ENCODE results near the gene PRR33. TPM values are rescaled to one million over a fixed set of nuclear protein-coding genes. Genes with fewer than 3 reads are reported as not detected.

The PRR33 gene
- total RNA-seq, 1 experiment from 2014 or later = not detected

DNA sequence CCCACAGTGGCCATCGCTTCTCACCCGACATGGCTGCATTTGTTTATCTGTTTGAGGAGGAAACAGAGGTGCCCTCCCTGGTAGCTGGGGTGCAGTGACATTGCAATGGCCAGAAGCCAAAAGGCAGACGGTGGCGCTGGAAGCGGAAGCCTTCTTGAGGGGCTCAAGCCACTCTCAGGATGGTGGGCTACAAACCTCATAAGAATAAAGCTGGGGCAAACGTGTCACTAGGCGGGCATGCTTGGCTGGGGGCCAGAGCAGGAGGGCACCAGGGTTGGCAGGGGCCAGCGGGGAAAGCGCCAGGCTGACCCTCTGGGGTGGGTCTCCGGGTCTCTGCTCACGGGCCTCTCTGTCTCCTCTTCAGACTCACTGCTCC, 40.4 kb upstream of the PRR33 start:
- no peaks in the 10 kb centered on the region for H3K36me3 ChIP-seq (ENCODE audit: control insufficient read depth, insufficient read depth, low read length)
- no peaks in the 10 kb centered on the region for H3K9me3 ChIP-seq (ENCODE audit: control insufficient read depth, insufficient read depth, low read depth, low read length)
- ATAC-seq (no peak), DNase-seq (ENCODE audit: low read depth, low spot score) (no peak)
- BruUV-seq (replicated peaks) = no TSS peak
- ChIA-PET CTCF (interaction anchor here (0.7 kb wide), 2 partner anchors 65 to 271 kb away, joined by 6 to 7 read pairs; no protein-coding TSS in a partner anchor), POLR2A (no interaction called here)
- no peaks in the 10 kb centered on the region for H3K27me3 ChIP-seq (ENCODE audit: control insufficient read depth, insufficient read depth, low read length)
- TF ChIP-seq POLR2AphosphoS5 (IDR thresholded peaks at IDR 0.05; ENCODE audit: low read depth, low read length) (no peak), SIN3A (IDR thresholded peaks at IDR 0.05; ENCODE audit: borderline replicate concordance, insufficient read depth, low read depth, low read length) (no peak)
- TF ChIP-seq, protein P1, sequence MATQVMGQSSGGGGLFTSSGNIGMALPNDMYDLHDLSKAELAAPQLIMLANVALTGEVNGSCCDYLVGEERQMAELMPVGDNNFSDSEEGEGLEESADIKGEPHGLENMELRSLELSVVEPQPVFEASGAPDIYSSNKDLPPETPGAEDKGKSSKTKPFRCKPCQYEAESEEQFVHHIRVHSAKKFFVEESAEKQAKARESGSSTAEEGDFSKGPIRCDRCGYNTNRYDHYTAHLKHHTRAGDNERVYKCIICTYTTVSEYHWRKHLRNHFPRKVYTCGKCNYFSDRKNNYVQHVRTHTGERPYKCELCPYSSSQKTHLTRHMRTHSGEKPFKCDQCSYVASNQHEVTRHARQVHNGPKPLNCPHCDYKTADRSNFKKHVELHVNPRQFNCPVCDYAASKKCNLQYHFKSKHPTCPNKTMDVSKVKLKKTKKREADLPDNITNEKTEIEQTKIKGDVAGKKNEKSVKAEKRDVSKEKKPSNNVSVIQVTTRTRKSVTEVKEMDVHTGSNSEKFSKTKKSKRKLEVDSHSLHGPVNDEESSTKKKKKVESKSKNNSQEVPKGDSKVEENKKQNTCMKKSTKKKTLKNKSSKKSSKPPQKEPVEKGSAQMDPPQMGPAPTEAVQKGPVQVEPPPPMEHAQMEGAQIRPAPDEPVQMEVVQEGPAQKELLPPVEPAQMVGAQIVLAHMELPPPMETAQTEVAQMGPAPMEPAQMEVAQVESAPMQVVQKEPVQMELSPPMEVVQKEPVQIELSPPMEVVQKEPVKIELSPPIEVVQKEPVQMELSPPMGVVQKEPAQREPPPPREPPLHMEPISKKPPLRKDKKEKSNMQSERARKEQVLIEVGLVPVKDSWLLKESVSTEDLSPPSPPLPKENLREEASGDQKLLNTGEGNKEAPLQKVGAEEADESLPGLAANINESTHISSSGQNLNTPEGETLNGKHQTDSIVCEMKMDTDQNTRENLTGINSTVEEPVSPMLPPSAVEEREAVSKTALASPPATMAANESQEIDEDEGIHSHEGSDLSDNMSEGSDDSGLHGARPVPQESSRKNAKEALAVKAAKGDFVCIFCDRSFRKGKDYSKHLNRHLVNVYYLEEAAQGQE (IDR thresholded peaks at IDR 0.05; ENCODE audit: insufficient read depth in 1 of 2, low read depth in 2 of 2, low read length in 1 of 2) = no peak
- intact Hi-C loops (cut with micrococcal nuclease; ENCODE audit: unreplicated experiment) = no loop called here
- H3K4me3 ChIP-seq (ENCODE audit: low read depth in 2 of 2, low read length in 2 of 2) = no peak overlapping the region
- in situ Hi-C loops (cut with HindIII; ENCODE audit: low pct_unique_long_range_greater_than_20kb, low sequenced_read_pairs) = no loop called here
- no peak overlapping the region for H3K27ac ChIP-seq (ENCODE audit: low read length)
- H3K4me1 ChIP-seq (ENCODE audit: control insufficient read depth, insufficient read depth, low read length) = peaks cover 8% of the 10 kb centered on the region

DNA sequence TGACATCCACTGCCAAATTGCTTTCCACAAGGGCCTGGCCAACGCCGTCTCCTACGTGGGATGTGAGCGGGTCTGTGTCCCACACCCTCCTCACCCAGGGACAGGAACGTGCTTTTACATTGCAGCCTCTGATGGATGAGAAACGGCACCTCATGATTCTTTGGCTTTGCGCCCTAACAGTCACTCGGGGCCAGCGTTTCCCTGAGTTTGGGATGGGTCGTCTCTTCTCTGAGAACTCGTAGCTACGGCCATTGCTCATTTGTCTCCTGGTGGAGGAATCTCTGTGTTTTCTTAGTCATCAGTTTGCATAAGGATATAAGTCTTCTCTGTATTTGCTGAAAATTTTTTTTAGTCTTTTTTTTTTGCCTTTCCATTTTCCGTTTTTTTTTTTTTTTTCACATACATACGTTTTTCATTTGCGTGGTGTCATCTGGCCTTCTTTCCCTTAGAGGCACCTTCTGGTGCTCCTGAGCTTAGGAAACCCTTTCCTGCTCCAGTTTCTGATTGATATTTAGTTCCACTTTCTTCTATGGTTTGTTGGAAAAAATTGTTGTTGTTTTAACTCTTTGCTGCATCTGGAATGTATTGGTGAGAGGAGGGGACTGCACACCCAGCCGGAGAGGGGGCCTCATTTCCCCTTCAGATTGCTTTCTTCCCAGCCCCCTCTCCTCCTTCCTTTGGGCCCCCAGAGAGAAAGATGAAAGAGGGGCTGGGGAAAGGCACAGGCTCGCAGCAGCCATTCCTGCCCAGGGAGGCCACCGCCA, 39.8 kb upstream of the PRR33 start:
- peaks cover 14% of the 10 kb centered on the region for H3K4me1 ChIP-seq (ENCODE audit: control insufficient read depth, insufficient read depth, low read length)
- in situ Hi-C loops (cut with HindIII; ENCODE audit: low pct_unique_long_range_greater_than_20kb, low sequenced_read_pairs) (no loop called here), intact Hi-C loops (cut with micrococcal nuclease; ENCODE audit: unreplicated experiment) (no loop called here)
- H3K4me3 ChIP-seq (ENCODE audit: low read depth in 2 of 2, low read length in 2 of 2) = no peak overlapping the region
- no peak for ATAC-seq
- no peak overlapping the region for H3K27ac ChIP-seq (ENCODE audit: low read length)
- H3K36me3 ChIP-seq (ENCODE audit: control insufficient read depth, insufficient read depth, low read length) = no peaks in the 10 kb centered on the region
- CTCF ChIA-PET = interaction anchor here (0.7 kb wide), 2 partner anchors 66 to 271 kb away, joined by 6 to 7 read pairs; no protein-coding TSS in a partner anchor
- no peaks in the 10 kb centered on the region for H3K27me3 ChIP-seq (ENCODE audit: control insufficient read depth, insufficient read depth, low read length)
- DNase-seq (ENCODE audit: low read depth, low spot score) = no peak
- POLR2A ChIA-PET = no interaction called here
- H3K9me3 ChIP-seq (ENCODE audit: control insufficient read depth, insufficient read depth, low read depth, low read length) = no peaks in the 10 kb centered on the region
- no TSS peak for BruUV-seq (replicated peaks)
- TF ChIP-seq SIN3A (IDR thresholded peaks at IDR 0.05; ENCODE audit: borderline replicate concordance, insufficient read depth, low read depth, low read length) (no peak), POLR2AphosphoS5 (IDR thresholded peaks at IDR 0.05; ENCODE audit: low read depth, low read length) (no peak), TCF7L2 (IDR thresholded peaks at IDR 0.05; ENCODE audit: low read depth, low read length) (no peak)
- TF ChIP-seq, protein P2, sequence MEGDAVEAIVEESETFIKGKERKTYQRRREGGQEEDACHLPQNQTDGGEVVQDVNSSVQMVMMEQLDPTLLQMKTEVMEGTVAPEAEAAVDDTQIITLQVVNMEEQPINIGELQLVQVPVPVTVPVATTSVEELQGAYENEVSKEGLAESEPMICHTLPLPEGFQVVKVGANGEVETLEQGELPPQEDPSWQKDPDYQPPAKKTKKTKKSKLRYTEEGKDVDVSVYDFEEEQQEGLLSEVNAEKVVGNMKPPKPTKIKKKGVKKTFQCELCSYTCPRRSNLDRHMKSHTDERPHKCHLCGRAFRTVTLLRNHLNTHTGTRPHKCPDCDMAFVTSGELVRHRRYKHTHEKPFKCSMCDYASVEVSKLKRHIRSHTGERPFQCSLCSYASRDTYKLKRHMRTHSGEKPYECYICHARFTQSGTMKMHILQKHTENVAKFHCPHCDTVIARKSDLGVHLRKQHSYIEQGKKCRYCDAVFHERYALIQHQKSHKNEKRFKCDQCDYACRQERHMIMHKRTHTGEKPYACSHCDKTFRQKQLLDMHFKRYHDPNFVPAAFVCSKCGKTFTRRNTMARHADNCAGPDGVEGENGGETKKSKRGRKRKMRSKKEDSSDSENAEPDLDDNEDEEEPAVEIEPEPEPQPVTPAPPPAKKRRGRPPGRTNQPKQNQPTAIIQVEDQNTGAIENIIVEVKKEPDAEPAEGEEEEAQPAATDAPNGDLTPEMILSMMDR (IDR thresholded peaks at IDR 0.05) = no peak
- TF ChIP-seq, protein P1 (IDR thresholded peaks at IDR 0.05; ENCODE audit: insufficient read depth in 1 of 2, low read depth in 2 of 2, low read length in 1 of 2) = no peak

Data from Panc1 (cell line).